ENCODE measurements around the gene NKX2-1. TPM values are rescaled to one million over a fixed set of nuclear protein-coding genes. Genes with fewer than 3 reads are reported as not detected.

NKX2-1 gene
- total and polyA plus RNA-seq, 10 of the 15 experiments (the other 5 are each of a cell fraction or from before 2014, with no cell fraction given), result 0.03 TPM; not detected in 9

DNA sequence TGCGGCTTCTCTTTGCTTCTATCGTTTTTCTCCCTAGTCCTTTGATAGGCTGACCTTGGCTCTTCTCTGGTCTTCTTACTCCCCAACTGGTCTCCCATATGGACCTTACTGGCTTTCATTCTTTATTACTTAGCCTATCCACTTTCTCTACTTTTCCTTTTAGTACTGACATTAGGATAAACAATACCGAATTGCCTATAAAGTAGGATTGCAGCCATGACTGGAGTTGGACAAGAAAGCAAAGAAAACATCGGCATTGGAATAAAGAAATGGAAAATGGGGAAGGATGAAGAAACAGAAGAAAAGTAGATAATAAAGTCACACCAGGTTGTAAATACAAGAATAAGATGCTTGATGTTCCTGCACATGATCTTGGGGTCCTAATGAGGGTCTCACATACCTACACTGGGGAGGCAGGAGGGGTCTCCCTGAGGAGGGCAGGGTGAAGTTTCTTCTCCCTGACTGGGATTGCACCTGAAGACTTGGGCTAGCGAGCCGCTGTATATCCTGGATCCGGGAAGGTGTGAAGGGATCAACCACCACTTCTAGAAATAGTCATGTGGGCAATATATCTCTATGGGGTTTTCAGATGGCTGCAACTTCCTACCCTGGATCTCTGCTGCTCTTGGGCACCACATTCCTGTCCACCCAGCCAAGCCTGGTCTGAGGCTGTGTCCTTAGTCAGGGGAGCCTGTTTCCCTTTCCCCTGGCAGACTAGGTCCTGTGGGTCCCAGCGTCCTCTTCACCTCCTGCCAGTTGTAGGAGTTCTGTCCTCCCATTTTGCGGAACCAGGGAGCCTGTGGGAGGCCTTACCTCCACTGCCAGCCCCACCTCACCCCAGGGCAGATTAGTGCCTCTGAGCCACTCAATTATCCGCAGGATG, 13.1 kb downstream of the NKX2-1 start (continued):
- TF ChIP-seq HDGF (IDR thresholded peaks at IDR 0.05) (no peak), ZBED1 (IDR thresholded peaks at IDR 0.05; ENCODE audit: borderline replicate concordance) (no peak), JUNB (IDR thresholded peaks at IDR 0.05) (no peak)
- TF ChIP-seq, protein P1, sequence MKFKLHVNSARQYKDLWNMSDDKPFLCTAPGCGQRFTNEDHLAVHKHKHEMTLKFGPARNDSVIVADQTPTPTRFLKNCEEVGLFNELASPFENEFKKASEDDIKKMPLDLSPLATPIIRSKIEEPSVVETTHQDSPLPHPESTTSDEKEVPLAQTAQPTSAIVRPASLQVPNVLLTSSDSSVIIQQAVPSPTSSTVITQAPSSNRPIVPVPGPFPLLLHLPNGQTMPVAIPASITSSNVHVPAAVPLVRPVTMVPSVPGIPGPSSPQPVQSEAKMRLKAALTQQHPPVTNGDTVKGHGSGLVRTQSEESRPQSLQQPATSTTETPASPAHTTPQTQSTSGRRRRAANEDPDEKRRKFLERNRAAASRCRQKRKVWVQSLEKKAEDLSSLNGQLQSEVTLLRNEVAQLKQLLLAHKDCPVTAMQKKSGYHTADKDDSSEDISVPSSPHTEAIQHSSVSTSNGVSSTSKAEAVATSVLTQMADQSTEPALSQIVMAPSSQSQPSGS (IDR thresholded peaks at IDR 0.05; ENCODE audit: low read length), result no peak
- TF ChIP-seq, protein P2, sequence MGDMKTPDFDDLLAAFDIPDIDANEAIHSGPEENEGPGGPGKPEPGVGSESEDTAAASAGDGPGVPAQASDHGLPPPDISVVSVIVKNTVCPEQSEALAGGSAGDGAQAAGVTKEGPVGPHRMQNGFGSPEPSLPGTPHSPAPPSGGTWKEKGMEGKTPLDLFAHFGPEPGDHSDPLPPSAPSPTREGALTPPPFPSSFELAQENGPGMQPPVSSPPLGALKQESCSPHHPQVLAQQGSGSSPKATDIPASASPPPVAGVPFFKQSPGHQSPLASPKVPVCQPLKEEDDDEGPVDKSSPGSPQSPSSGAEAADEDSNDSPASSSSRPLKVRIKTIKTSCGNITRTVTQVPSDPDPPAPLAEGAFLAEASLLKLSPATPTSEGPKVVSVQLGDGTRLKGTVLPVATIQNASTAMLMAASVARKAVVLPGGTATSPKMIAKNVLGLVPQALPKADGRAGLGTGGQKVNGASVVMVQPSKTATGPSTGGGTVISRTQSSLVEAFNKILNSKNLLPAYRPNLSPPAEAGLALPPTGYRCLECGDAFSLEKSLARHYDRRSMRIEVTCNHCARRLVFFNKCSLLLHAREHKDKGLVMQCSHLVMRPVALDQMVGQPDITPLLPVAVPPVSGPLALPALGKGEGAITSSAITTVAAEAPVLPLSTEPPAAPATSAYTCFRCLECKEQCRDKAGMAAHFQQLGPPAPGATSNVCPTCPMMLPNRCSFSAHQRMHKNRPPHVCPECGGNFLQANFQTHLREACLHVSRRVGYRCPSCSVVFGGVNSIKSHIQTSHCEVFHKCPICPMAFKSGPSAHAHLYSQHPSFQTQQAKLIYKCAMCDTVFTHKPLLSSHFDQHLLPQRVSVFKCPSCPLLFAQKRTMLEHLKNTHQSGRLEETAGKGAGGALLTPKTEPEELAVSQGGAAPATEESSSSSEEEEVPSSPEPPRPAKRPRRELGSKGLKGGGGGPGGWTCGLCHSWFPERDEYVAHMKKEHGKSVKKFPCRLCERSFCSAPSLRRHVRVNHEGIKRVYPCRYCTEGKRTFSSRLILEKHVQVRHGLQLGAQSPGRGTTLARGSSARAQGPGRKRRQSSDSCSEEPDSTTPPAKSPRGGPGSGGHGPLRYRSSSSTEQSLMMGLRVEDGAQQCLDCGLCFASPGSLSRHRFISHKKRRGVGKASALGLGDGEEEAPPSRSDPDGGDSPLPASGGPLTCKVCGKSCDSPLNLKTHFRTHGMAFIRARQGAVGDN (IDR thresholded peaks at IDR 0.05), result no peak

Measured in GM12878 (cell line).